ENCODE measurements around the gene PGAP3.
A peak's percentile ranks its signal among the peaks of the same experiment; 100 is the strongest.

PGAP3 gene

GRCh38 chr17:39671651-39672521 lies 16.0 kb downstream of the PGAP3 start:
- DNase-seq (ENCODE audit: low read depth), result no peak

DNA sequence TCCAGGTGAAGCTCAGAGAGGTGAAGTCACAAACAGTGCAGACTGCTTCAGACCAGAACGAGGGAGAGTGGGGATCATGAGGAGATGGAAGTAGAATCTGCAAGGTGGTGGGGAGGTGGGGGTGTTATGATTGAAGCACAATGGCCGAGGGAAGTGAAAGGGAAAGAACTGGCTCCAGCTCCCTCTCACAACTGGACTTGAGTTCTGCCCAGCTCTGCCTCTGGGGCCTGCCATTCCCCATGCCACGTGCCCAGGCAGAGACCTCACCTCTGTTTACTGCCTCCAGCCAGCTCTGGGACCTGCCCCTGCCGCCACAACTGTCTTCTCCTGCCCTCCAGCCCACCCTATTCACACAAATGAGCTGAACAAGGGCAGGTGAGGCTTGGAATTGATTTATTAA lies 17.1 kb downstream of the PGAP3 start:
- no peak for DNase-seq (ENCODE audit: low read depth)

DNA sequence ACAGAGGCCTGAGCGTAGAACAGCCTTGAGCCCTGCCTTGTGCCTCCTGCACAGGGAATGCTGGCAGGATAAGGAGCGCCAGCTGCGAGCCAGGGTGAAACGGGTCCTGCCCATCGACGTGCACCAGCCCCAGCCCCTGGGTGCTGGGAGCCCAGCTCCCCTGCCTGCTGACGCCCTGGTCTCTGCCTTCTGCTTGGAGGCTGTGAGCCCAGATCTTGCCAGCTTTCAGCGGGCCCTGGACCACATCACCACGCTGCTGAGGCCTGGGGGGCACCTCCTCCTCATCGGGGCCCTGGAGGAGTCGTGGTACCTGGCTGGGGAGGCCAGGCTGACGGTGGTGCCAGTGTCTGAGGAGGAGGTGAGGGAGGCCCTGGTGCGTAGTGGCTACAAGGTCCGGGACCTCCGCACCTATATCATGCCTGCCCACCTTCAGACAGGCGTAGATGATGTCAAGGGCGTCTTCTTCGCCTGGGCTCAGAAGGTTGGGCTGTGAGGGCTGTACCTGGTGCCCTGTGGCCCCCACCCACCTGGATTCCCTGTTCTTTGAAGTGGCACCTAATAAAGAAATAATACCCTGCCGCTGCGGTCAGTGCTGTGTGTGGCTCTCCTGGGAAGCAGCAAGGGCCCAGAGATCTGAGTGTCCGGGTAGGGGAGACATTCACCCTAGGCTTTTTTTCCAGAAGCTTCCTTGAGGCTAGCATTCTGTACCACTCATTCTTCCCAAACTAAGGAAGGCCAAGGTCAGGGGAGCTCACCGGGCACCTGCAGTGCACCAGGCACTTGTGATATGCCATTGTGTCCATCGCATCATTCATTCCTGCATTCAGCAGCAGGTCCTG lies 17.7 kb downstream of the PGAP3 start:
- no peak for DNase-seq (ENCODE audit: low read depth)

- peak; percentile 66 for DNase-seq (ENCODE audit: low read depth)
Measured at GRCh38 chr17:39667945-39668924, 19.6 kb downstream of the PGAP3 start, which contains the start of gene PNMT. TSS of gene PNMT (plus strand) at chr17:39668453. CDS start at chr17:39668476, 23 bp downstream.

GRCh38 chr17:39667262-39667944 lies 20.5 kb downstream of the PGAP3 start:
- DNase-seq (ENCODE audit: low read depth), result no peak

DNA sequence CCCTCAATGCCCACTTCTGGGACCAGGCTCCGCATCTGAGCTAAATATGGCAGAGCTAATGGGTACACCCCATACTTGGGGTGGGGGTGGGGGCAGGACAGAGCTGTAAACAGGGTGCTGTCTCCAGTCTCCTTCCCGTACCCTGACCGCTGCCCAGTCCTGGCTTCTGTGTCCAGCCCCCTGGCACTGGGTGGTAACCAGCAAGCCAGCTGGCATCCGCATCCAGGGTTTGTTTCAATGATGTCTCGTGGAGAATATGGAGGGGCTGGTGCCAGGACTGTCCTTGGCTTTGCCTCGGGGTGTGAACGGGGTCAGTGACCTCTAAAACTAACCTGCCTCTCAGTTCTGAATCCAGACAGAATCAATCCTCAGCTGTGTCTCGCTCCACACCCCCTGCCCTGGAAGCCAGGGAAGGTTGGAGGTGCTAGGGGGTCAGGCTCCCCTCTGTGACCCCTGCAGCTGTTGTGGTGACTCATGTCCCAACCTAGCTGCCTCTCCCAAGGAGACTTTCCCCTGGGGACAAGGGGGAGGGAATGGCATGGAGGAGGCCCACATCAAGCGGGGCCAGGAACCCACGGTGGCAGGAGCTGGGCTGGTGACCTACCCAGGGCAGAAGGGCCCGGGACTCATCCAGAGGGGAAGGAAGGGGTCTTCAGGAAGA lies 21.1 kb downstream of the PGAP3 start:
- no peak for DNase-seq (ENCODE audit: low read depth)

GRCh38 chr17:39666231-39666600 lies 21.6 kb downstream of the PGAP3 start:
- DNase-seq (ENCODE audit: low read depth), result no peak

- DNase-seq (ENCODE audit: low read depth), result no peak
Measured at GRCh38 chr17:39665642-39666224, 22.1 kb downstream of the PGAP3 start.

GRCh38 chr17:39664581-39665561 lies 23.0 kb downstream of the PGAP3 start, which contains the start of gene TCAP:
TSS of gene TCAP (plus strand) at chr17:39665349. CDS start at chr17:39665360, 11 bp downstream.
- DNase-seq (ENCODE audit: low read depth), result no peak

DNA sequence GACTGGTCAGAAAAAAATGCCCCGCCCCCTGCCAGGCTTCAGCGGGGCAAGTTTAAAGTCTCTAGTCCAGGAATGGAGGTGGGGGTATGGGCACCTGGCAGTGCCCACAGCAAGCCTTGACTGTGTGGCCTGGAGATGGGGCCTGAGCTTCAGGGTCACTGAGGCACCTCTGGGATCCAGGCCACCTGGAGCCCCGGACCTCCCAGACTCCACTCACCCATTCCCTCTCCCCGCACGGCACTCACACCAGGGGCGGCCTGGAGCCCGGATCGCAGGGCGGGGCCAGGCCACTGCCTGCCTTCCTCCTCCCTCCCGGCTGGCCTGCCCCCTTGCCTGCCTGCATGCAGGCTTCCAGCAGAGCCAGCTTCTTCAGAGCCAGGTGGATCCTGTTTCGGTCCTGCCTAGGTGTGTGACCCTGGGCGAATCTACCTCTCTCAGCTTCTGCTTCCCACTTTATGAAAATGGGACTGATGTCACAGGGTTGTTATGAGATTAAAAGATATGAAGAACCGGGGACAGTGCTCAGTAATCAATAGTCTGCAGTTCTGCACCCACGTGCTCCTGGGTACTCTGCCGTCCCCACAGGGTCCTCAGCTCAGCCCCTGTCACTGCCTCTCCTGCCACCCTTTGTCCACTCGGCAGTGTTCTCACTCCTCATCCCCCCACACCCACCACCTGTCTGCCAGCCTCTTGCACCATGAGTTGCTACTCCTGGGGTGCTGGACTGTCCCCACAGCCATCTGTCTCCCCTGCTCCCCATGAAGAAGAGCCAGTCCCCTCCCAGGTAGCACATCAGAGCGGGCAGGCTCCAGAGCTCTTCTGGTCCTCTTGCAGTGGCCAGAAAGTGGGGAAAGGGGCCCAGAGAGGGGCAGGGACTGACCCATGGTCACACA lies 23.9 kb downstream of the PGAP3 start:
- no peak for DNase-seq (ENCODE audit: low read depth)

- DNase-seq (ENCODE audit: low read depth), result no peak
Measured at GRCh38 chr17:39663340-39663687, 24.5 kb downstream of the PGAP3 start.

DNA sequence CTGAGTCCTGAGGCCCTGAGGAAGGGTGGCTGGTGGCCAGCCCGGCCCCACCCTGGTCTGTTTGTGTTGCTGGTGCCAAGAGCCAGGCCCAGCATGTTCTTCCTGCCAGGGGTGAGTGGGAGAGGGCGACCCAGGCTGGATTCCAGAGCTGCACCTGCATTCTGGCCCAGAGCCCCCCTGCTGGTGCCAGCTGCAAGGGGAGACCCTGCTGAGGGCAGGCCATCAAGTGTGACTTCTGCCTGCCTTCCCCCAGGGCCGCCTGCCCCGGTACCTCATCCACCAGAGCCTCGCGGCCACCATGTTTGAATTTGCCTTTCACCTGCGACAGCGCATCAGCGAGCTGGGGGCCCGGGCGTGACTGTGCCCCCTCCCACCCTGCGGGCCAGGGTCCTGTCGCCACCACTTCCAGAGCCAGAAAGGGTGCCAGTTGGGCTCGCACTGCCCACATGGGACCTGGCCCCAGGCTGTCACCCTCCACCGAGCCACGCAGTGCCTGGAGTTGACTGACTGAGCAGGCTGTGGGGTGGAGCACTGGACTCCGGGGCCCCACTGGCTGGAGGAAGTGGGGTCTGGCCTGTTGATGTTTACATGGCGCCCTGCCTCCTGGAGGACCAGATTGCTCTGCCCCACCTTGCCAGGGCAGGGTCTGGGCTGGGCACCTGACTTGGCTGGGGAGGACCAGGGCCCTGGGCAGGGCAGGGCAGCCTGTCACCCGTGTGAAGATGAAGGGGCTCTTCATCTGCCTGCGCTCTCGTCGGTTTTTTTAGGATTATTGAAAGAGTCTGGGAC lies 25.1 kb downstream of the PGAP3 start:
- no peak for DNase-seq (ENCODE audit: low read depth)

GRCh38 chr17:39661744-39662541 lies 25.9 kb downstream of the PGAP3 start:
- DNase-seq (ENCODE audit: low read depth), result no peak

DNA sequence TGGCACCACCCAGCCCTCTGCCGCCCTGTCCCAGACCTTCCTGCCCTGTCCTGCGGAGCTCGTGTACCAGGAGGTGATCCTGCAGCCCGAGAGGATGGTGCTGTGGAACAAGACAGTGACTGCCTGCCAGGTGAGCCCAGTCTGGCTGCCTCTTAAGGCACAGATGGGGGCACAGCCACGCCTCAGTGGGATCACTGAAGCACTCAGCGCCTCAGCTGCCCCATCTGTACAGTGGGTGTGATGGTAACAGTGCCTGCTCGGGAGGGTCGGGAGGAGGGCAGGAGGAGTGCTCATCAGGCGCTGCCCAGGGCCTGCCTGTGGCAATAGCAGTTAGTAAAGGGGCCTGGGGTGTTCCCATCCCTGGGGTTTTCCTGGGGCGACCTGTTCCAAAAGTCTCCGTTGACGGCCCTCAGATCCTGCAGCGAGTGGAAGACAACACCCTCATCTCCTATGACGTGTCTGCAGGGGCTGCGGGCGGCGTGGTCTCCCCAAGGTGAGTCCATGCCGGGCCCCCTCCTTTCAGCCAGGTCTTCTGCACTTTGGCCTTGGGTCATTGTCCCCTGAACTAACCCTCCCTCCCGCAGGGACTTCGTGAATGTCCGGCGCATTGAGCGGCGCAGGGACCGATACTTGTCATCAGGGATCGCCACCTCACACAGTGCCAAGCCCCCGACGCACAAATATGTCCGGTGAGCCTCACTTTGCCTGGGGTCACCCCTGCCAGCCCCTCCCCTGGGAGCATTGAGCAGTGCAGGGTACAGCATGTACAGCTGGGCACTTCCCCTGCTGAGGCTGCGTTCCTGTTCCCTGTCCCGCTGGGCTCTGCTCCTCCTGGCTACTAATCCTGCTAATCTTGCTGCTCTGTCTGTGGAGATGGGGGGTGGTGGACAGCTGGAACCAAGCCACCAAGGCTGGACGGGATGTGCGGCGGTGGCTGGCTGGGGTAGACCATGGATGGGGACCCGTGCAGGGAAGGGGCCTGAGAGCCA lies 27.2 kb downstream of the PGAP3 start:
- DNase-seq (ENCODE audit: low read depth), result no peak

GRCh38 chr17:39660011-39660360 lies 27.9 kb downstream of the PGAP3 start:
- DNase-seq (ENCODE audit: low read depth), result no peak

All from activated T-cell treated with anti-CD3 and anti-CD28 coated beads for 1 hour (primary cell).